HG03139 (cell line): ENCODE results near the gene RNF17.
"Not testable (repeated sequence)": the region's sequence is repeated elsewhere in the genome, so short reads cannot be mapped to it uniquely, and the experiment has no call there.

Source experiments
- ATAC-seq: cut with Tn5 transposase; IDR thresholded peaks from one replicate; pipeline ENCODE4 v1.9.1; 2021; ENCODE audit not compliant: unreplicated experiment

The RNF17 gene

DNA sequence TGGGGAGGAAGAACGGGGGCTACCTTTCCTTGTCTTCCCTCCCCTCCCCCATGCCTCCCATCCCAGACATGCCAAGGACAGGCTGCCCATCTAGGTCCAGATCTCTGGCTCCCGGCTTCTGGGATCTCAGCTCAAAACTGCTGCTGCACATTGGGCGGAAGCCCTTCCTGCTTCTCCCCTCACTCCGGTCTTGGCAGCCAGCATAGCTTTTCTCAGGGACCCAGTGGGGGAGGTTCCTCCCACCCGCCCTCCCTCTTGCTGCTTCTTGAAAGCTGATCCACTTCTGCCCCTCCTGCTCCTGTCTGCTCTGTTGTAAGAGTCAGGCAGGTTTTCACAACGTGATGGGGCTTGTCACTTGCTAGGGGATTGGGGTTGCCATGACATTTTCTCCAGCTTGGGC, 21.7 kb upstream of the RNF17 start:
- no peak for ATAC-seq

DNA sequence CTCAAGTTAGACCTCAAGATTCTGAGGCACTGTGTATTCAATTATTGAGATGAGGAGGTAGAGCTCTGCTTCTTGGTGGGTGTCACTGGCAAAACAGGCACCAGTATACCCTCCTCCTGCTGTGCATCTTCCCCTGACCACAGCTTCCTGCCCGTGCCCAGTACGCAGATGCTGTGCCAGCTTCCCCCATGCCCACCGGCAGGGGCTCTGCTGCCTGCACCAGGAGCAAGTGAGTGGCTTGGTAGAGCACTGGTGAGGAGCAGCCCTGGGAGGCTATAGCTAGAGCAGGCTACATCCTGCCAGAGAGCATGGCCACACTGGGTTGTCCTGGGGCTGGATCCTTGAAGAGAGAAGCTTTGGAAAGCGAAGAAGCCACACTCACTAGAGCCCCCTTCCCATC, 21.0 kb upstream of the RNF17 start:
- ATAC-seq: no peak

DNA sequence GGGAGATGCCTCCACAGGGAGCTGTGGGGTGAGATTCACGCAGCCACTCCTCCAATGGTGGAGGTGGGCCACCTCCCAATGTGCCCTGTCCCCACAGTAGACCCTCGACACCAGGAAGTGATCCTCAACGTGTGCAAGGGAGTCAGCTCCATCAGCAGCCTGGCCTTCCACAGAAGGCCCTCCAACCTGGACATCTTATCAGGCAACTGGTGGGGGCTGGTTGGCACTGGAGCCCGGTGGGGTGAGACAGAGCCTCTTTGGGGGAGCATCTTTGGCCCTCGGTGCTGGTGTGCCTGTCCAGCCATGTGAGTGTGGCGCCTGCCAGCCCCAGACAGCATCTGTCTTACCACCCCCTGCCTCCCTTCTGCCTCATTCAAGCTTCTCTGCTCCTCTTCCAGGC, 19.7 kb upstream of the RNF17 start:
- no peak for ATAC-seq

DNA sequence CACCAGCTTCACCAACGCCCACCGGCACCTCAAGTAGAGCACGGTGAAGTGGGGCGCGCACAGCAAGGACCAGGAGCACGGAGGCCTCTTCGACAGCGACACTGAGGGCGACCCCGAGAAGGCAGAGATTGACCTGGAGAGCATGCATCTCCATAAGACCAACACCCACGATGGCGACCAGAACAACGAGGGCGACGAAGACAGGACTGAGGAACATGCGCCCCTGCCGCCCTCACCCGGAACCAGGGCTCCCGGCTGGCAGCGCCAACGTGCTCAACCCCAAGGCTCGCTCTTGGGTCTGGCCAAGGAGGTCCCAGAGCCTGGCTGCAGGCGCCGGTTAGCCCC, 18.5 kb upstream of the RNF17 start:
- no peak for ATAC-seq

DNA sequence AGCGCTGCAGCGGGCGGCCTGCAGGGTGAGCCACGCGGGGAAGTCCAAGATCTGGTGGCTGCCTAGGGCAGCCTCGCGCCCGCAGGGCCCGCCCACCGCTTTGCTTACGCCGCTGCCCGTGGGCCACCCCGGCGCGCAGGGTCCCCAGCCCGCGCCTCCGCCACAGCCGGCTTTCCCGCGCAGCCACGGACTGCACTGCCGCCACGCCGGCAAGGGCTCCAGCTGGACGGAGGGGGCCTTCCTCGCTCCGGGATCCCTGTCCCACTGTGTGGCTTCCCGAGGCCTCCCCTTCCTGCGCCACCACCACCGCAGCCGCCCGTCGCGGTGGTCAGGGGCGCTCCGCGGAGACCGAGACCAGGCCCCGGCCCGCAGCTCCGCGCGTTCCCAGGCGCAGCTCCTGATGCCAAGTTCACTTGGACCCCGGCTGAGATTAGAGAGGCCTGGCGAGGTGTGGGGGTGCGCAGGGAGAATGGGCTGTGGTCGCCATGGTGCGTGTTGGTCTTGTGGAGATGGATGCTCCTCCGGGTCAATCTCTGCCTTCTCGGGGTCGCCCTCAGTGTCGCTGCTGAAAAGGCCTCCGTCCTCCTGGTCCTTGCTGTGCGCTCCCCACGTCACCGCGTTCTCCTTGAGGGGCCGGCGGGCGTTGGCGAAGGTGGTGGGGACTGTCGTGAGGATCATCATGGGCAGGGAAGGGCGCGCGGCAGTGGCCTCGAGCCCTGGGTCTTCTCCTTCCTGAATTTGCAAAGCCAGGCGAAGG, 17.9 kb upstream of the RNF17 start:
- no peak for ATAC-seq

DNA sequence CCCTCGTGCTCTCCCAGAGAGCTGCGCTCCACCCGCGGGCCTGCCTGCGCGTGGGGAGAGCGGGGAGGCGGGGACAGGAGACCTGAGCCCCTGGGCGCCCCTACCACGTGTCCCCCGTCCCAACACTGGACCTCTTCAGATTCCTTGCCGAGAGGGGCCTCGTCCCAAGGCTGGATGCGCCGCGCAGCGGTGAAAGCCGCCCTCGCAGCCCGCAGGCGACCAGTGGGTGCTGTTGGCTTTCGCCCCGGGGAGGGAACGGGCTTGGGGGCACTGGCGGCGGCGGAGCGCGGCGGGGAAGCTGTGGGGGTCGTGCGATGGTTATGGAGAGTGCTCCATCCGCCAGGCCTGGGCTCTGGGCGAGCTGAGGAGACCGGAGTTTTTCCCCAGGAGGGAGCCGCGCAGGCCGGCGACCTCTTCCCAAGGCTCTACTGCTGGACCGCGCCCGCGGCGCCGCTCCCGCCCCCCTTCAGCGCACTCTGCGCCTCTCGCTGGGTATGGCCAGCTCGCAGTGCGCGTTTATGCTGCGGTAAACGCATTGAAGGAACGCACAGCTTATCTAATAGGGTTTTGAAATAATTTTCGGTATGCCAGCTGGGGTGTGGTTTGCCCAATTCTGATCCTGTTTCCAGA, 17.2 kb upstream of the RNF17 start:
- ATAC-seq: no peak

DNA sequence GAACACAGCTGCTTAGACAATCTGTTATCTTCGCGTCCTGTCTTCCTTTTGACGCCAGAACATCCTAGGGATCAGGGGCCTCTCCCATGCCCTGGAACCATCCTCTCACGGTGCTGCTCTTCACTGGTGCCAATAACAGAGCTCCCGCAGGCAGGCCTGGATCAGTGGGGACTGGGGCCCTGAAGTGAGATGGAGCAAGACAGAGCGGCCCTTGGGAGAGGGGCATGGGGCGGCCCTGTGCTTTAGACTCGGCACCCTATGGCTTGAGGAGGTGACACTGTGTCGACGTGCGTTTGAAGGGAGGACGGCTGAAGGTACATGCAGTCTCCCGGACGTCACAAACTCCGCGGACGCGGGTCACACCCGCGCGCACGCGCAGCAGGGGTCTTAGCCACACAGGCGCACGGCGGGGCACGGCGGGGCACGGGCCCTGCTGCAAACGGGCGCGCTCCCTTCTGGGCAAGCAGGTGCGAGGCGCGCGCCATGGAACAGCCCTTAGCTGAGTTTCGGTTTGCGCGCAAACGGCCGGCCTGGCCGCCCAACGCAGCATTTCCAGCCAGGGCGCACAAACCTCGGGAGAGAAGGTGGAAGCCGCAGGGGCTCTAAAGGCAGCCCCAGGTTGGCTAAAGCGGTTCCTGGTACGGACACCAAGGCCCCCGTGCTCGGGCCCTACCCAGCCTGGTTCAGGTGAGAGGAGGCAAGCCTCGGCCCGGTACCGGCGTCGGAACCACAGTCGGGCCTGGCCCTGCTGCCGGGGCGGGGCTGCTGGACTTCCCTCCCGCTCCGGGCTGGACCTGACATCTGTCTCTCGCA, 16.5 kb upstream of the RNF17 start:
- ATAC-seq: no peak

DNA sequence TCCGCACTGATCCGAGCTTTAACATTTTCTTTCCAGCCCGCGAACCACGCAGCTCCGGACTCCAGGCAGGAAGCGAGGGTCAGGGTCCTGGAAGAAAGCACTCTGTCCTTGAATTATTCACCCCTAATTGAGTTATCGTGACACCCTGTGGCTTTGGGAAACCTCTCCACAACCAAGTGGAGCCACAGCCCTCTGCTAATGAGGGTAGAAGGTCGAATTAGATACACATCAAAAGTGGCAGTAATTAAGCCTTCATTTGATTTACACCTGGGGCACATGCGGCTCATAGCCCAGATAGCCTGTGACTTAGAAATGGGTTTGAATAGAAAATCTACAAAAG, 15.9 kb upstream of the RNF17 start:
- ATAC-seq: no peak

DNA sequence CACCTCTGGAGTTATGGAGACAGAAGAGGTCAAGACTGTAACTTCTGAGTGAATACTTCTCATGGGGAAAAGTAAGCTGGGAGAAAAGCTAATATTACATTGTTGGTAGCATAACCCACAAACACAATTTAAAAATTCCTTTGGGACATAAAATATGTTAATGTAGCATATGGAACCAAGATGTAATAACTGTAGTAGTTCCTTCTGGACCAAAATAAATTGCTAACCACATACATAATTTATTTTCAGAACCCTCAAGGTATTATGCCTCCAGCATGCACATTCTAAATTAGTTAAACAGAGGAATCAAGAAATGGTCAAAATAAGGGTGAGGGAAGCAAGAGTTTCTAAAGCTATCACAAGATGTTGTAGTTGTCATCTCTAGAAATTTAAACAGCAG, 4.8 kb upstream of the RNF17 start:
- ATAC-seq: no peak

DNA sequence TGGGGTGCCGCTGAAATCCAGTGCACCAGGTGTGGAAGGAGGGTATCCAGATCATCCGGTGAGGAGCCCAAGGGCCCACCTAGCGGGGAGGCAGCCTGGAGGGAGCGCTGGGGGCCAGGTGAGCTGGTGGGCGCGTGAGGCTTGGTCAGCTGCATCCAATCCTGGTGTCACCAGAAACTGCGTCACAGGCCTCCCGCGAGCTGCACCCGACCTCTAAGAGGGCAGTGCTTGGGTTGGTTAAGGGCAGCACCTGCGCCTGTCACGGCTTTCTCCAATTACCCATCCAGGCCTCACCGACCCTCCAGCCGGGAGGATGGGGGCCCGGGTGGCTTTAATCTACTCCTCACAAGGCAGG, 284 bp downstream of the RNF17 start:
- ATAC-seq: no peak

DNA sequence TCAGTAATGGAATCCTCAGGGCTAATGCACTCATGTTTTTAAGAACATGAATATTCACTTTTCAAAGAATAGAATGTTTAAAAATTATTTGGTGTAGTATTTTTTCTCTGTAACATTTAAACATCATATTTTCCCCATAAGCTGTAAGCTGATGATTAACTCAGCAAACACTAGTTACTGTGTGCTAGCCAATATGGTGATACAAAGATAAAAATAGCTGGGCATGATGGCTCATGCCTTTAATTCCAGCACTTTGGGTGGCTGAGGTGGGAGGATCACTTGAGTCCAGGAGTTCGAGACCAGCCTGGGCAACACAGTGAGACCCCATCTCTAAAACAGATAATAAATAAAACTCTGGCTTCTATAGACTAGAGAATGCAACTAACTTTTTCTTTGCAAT, 13.2 kb downstream of the RNF17 start:
- ATAC-seq: no peak

DNA sequence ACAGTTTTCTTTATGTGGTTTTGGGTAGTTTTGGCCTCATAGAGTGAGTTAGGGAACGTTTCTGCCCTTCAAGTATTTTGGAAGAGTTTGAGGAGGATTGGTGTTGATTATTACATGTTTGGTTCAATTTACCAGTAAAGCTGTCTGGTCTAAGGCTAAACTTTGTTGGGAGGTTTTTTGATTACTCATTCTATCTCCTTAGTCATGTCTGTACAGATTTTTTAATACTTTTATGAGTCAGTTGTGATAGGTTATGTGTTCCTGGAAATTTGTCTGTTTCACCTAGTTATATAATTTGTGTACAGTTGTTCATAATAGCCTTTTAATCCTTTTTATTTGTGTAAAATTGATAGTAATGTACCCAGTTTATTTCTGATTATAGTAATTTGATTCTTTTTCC, 20.4 kb downstream of the RNF17 start:
- ATAC-seq: no peak

DNA sequence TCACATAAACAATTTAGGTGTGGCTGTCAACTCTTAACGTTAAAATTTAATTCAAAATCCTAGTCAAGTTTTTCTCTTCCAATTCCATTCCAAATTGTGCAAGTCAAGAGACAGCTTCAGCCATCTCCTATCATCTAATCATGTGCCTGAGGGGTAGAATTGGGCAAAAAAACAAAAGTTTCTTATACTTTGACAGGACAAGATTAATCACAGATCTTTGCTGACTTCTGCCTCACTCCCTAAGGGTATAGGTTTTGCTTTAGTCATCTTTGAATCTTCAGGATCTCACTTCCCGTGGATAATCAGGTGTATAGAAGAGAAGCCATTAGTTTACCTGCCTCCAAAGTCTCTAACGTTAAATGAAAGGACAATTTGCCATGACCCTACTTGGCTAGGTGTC, 24.6 kb downstream of the RNF17 start:
- ATAC-seq: no peak

DNA sequence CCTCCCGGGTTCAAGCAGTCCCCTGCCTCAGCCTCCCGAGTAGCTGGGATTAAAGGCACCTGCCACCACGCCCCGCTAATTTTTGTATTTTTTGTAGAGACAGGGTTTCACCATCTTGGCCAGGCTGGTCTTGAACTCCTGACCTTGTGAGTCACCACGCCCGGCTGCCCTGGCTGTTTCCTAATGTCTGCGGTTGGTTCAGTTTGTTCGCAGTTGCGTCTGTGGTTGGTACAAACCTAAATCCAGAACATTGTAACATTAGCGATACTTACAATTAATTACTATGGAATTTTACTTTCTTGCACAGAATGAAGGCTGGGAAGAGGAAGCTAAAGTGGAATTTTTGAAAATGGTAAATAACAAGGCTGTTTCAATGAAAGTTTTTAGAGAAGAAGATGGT, 38.1 kb downstream of the RNF17 start:
- ATAC-seq: no peak

DNA sequence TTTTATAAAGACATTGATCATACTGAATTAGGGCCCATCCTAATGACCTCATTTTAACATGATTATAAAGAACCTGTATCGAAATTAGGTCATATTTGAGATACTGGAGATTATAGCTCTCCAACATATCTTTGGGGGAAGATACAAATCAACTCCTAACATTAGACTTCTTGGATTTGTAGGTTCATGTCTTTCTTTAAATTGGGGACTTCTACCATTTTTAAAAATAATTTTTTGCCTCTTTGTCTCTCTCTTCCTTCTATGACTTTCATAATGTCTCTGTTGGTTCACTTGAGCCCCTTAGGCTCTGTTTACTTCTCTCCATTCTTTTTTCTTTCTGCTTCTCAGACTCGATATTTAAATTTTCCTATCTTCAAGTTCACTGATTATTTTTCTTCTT, 57.2 kb downstream of the RNF17 start:
- ATAC-seq: no peak

DNA sequence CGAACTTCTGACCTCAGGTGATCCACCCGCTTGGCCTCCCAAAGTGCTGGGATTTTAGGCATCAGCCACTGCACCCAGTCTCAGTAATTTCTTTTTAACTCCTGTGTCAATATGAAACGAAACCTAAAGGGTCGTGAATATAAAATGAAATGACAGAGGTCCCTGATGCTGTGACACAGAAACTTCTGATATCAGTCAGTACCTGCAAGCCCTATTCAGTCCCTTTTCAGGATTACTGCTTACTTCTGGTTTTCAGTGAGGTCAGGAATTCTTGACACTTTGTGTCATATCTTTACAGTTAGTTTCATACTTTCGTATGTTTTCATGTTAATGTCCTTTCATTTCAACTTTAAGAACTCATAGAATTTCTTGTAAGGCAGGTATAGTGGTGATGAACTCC, 58.7 kb downstream of the RNF17 start:
- no peak for ATAC-seq

DNA sequence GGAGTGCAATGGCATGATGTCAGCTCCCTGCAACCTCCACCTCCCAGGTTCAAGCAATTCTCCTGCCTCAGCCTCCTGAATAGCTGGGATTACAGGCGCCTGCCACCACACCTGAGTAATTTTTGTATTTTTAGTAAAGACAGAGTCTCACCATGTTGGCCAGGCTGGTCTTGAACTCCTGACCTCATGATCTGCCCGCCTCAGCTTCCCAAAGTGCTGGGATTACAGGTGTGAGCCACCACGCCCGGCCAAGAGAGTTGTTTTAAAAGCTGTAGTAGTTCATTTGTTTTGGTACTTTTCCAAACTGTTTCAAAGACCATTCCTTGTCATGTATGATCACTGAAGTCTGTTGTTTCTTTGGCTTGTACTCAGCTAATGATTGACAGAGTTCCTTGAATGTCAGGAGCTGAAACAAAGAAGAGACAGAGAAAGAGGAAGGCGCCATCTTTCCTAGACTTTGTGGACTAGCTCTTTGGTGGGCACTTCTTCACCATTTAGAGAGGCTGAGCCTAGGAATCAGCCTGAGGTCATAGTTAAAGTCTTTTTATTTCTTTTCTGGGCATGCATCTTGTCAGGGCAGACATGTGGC, 59.2 kb downstream of the RNF17 start:
- ATAC-seq: not testable (repeated sequence)

DNA sequence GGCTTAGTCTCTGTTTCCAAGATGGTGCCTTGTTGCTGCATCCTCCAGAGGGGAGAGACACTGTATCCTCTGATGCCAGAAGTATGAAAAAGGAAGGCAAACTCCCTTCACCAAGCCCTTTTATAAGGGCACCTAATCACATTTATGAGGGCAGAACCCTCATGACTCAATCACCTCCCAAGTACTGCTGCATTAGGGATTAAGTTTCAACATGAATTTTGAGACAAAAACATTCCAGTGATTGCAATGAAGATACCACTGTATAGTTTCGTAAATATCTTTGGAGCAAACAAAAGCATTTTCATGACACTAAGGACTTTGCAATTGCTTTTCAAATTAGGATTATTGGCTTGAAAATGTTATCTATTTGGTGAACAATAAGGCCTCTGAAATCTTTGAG, 63.8 kb downstream of the RNF17 start:
- no peak for ATAC-seq

DNA sequence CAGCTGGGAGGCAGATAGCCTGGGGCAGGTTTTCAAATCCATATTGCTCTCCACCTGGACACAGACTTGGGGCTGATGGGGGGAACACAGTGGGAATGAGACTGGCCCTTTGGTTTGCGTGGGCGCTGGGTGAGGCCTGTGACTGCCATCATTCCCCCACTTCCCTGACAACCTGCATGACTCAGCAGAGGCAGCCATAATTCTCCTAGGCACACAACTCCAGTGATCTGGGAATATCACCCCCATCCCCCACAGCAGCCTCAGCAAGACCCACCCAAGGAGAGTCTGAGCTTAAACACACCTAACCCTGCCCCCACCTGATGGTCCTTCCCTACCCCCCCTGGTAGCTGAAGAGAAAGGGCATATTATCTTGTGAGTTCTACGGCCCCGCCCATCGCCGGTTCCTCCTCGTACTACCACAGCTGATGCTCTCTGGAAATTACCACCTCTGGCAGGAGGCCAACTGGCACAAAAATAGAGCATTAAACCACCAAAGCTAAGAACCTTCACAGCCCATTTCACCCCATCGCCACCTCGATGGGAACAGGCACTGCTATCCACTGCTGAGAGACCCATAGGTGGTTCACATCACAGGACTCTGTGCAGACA, 71.0 kb downstream of the RNF17 start:
- ATAC-seq: no peak

DNA sequence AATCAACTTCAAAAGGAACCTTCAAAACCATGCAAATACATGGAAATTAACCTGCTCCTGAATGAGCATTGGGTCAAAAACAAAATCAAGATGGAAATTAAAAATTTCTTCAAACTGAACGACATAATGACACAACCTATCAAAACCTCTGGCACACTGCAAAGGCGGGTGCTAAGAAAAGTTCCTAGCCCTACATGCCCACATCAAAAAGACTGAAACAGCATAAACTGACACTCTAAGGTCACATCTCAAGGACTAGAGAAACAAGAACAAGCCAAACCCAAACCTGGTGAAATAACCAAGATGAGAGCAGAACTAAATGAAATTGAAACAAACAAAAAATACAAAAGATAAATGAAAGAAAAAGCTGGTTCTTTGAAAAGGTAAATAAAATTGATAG, 73.6 kb downstream of the RNF17 start:
- ATAC-seq: not testable (repeated sequence)

DNA sequence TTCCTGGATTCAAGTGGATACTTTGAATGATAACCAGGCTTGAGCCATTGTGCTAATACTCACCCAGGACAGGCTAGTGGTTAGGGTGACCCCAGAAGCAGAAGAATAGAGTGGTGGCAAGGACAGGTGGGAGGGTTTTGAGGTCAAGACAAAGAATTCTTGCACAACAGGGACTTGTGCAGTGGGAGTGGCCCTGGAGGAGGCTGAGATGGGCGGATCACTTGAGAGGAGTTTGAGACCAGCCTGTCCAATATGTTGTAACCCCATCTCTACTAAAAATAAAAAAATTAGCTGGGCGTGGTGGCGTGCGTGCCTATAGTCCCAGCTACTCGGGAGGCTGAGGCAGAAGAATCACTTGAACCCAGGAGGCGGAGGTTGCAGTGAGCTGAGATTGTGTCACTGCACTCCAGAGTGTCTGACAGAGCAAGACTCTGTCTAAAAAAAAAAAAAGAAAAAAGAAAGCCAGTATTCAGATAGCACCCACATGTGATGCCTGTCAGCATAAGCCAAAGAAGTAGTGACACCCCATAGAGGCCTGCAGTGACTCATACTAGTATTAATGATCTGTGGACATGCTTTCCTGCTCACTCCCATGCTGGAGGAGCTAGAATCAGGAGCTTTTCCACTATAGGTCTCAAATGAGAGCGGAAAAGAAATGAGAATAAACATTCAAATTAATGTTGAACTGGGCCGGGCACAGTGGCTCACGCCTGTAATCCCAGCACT, 78.7 kb downstream of the RNF17 start:
- no peak for ATAC-seq
